ENCODE measurements around the gene CD200R1.

The CD200R1 gene

DNA sequence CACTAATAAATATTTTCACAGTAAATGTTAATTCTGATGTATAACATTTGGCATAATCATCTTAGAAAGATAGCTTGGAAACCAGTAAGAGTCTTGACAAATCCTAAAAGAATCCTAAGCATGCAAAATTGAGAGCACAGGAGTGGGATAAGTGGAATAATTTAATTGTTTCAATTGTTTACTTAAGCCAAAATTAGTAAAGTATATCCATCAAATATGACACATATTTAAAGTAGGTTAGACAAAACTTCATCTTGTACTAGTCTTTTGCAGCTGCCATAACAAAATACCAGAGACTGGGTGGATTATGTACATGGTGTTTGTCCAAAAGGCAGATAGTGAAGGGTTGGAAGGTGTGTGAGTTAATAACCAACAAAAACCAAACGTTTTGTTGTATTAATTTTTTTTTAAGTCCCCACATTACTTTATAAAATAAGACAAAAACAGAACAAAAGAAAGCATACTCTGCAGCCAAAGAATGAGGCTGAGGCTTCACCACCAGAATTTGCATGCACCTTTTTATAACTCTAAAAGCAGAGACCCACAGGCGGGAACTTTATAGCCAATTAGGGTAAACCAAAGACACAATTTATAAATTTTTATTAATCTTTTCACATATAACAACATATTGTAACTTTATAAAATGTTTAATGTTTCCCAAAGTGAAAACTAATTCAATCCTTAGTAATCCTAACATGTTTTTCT, 86.4 kb downstream of the CD200R1 start:
- DNase-seq (ENCODE audit: low read depth in 3 of 3, low spot score in 1 of 3), result no peak

DNA sequence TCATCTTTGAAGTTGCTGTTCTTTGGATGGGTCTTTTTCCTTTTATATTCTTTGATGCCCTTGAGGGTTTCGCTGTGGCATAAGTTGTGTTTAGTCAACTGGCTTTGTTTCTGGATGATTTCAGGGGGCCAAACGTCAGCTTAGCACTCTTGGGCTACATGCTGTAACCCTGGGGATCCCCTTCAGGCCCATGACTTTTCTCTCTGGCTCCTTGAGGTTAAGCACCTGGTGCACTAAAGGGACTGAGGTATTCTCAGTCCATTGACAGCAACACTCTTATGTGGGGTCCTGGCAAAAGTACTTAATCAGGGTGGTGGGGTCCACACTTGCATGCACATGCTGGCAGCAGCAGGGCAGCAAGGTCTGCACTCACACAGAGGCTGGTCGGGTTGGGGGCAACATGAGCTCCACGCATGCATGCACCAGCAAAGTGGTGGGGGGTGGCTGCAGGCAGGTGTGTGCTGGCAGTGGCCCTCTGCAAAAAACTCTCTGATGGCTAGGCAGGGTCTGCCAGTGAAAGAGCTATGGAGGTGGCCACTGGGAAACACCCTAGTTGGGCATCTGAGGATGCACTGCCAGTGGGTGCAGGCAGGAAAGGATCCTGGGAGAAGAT, 90.1 kb downstream of the CD200R1 start:
- DNase-seq (ENCODE audit: low read depth in 3 of 3, low spot score in 1 of 3), result no peak

DNA sequence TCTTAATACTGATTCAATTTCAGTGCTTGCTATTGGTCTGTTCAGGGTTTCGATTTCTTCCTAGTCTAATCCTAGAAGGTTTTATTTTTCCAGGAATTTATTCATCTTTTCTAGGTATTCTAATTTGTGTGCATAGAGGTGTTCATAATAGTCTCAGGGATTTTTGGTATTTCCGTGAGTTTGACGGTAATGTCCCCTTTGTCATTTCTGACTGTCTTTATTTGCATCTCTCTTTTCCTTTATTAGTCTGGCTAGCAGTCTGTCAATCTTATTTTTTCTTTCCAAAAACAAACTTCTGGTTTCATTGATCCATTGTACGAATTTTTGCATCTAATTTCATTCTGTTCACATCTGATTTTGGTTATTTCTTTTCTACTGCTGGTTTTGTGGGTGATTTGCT, 93.0 kb downstream of the CD200R1 start:
- no peak for DNase-seq (ENCODE audit: low read depth in 3 of 3, low spot score in 1 of 3)

DNA sequence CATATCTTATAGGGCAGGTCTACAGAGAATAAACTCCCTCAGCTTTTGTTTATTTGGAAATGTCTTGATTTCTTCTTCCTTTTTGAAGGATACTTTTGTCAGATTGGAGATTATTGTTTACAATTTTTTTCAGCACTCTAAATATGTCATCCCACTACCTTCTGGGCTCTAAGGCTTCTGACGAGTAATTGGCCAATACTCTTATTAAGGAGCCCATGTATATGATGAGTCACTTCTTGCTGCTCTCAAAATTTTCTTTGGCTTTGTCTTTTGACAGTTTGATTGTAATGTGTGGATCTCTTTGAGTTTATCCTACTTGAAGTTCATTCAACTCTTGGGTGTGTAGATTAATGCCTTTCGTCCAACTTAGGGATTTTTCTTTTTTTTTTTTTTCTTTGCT, 99.3 kb downstream of the CD200R1 start:
- no peak for DNase-seq (ENCODE audit: low read depth in 3 of 3, low spot score in 1 of 3)

DNA sequence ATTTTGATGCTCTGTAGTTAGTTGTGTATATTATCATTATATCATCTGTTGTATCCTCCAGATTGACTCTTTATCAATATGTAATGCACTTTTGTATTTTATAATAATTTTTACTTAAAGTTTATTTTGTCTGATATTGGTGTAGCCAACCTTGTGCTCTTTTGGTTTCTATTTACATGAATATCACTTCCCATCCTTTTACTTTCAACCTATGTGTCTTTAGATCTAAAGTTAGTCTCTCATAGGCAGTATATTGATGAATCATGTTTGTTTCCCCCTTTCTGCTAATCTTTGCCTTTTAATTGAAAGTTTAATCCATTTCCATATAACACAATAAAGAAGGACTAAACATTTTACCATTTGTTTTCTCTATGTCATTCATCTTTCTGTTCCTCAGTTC, 100.2 kb downstream of the CD200R1 start:
- DNase-seq (ENCODE audit: low read depth in 3 of 3, low spot score in 1 of 3), result no peak

DNA sequence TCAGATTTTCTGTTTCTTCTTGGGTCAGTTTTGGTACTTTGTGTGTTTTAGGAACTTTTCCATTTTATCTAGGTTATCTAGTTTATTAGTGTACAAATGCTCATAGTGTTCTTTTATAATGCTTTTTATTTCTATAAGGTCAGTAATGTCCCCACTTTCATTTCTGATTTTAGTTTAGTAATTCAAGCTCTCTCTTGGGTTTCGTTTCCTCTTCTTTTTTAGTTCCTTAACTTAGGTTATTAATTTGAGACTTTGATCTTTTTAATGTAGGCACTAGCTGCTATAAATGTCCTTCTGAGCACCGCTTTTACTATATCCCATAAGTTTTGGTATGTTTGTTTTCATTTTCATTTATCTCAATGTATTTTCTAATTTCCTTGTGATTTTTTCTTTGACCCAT, 101.3 kb downstream of the CD200R1 start:
- no peak for DNase-seq (ENCODE audit: low read depth in 3 of 3, low spot score in 1 of 3)

DNA sequence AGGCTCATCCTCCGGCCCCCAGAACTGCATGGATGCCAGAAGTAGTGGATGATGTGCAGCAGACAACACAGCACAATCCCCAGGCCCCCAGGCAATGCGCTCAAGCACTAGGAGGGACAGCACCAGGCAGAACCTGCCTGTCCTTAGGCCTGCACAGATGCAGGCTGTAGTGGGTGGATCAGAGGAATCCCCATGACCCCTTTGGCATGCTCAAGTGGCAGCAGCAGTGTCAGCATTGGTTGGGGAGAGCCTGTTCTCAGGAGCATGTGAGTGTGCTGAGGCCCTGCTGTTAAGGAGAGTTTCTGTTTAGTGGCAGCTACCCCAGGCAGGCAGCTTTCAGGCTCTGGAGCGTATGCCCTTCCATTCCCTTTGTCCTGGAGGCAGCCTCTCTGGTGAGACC, 103.2 kb downstream of the CD200R1 start:
- no peak for DNase-seq (ENCODE audit: low read depth in 3 of 3, low spot score in 1 of 3)

Measured in stimulated activated CD4-positive, alpha-beta T cell treated with anti-CD3 and anti-CD28 coated beads, TNF-alpha, amount 100 ng/mL, for 1 hour (primary cell).